Lung (tissue), 12 donors: ENCODE measurements around the gene MED13. TPM values are rescaled to one million over a fixed set of nuclear protein-coding genes. Genes with fewer than 3 reads are reported as not detected.
"Not testable (repeated sequence)": the region's sequence is repeated elsewhere in the genome, so short reads cannot be mapped to it uniquely, and the experiment has no call there.

Source experiments
- ATAC-seq: fragments of 200-7000 bp; cut with Tn5 transposase; one replicate; pipeline ENCODE4 v1.9.1; 2020; ENCODE audit warnings: moderate number of reproducible peaks; ENCODE audit not compliant: insufficient read depth, low FRiP score
- DNase-seq, 3 donors: peaks; one replicate each; pipeline ENCODE4 v3.0.0-alpha.2; 2013 to 2017
- H3K27ac ChIP-seq, 2 donors: one replicate each; pipeline ENCODE4 v1.5.1; 2013; ENCODE audit warnings: mild to moderate bottlenecking in 2 of 2, moderate library complexity in 2 of 2, control low read depth in 1 of 2, inconsistent platforms in 1 of 2, low read depth in 1 of 2, low read length in 1 of 2
- H3K27me3 ChIP-seq, 3 donors: one replicate each; pipeline ENCODE4 v1.5.1; 2013; ENCODE audit warnings: low read length in 2 of 3; ENCODE audit not compliant: control insufficient read depth in 3 of 3, insufficient read depth in 3 of 3
- H3K36me3 ChIP-seq, 4 donors: one replicate each; pipeline ENCODE4 v1.5.1; 2013; ENCODE audit warnings: low read length in 4 of 4, mild to moderate bottlenecking in 1 of 4, moderate library complexity in 1 of 4; ENCODE audit not compliant: control insufficient read depth in 4 of 4, insufficient read depth in 4 of 4
- H3K4me1 ChIP-seq, 5 donors: one replicate each; pipeline ENCODE4 v1.5.1; 2013; ENCODE audit warnings: low read length in 5 of 5, mild to moderate bottlenecking in 2 of 5, moderate library complexity in 1 of 5; ENCODE audit not compliant: control insufficient read depth in 5 of 5, insufficient read depth in 5 of 5
- H3K4me3 ChIP-seq: one replicate; pipeline ENCODE4 v1.5.1; 2013; ENCODE audit warnings: mild to moderate bottlenecking, control low read depth, moderate library complexity
- H3K9ac ChIP-seq, 2 donors: one replicate each; pipeline ENCODE4 v1.5.1; 2013; ENCODE audit warnings: low read length in 2 of 2, control low read depth in 1 of 2; ENCODE audit not compliant: insufficient read depth in 1 of 2
- H3K9me3 ChIP-seq, 4 donors: one replicate each; pipeline ENCODE4 v1.5.1; 2013; ENCODE audit warnings: low read length in 3 of 4, mild to moderate bottlenecking in 1 of 4, moderate library complexity in 1 of 4; ENCODE audit not compliant: control insufficient read depth in 4 of 4, insufficient read depth in 3 of 4
- WGBS, 2 donors: extraction: QIAGEN DNeasy Blood & Tissue Kit; methylation state at CpG; one replicate each; pipeline ENCODE4 v1.1.7; 2013; 5-methylcytosine and 5-hydroxymethylcytosine counted together
- polyA plus RNA-seq, 2 donors: library from polyadenylated mRNA; stranded (reverse); fragments of 200-250 nt; gene quantifications; one replicate each; pipeline ENCODE4 v1.2.1, GENCODE V29; 2013
- total RNA-seq, 2 donors: library from RNA; depleted of rRNA in 1 of 2; stranded (reverse); fragments of >200 nt in 1 of 2; gene quantifications; one replicate each; pipeline ENCODE4 v1.2.1, GENCODE V29; 2014 to 2021
- TF ChIP-seq, protein P1 (sequence below): IDR thresholded peaks from 2 replicates; pipeline ENCODE4 v1.5.1; 2012; ENCODE audit warnings: mild to moderate bottlenecking; ENCODE audit errors: control extremely low read depth, extremely low read depth
- donor health status: control.
- donor health status: control.
- donor health status: Bipolar disorder and iron deficiency.
- donor health status: healthy.
- donor health status: DM: yes; HTN: yes; CAD: no.

The MED13 gene
- total and polyA plus RNA-seq, 4 donors: 7.2 to 104 (median 38.1) TPM

GRCh38 chr17:61895391-61895790 lies 169.7 kb downstream of the MED13 start:
- Histone ChIP-seq H3K4me1 (no peaks in the 10 kb centered on the region), H3K4me3 (no peak overlapping the region), H3K27ac (no peak overlapping the region), H3K9me3 (no peaks in the 10 kb centered on the region), H3K9ac (no peak overlapping the region), H3K36me3 (peaks cover 6 to 14% (median 10%) of the 10 kb centered on the region in 4 donors), H3K27me3 (no peaks in the 10 kb centered on the region)
- TF ChIP-seq, protein P1, sequence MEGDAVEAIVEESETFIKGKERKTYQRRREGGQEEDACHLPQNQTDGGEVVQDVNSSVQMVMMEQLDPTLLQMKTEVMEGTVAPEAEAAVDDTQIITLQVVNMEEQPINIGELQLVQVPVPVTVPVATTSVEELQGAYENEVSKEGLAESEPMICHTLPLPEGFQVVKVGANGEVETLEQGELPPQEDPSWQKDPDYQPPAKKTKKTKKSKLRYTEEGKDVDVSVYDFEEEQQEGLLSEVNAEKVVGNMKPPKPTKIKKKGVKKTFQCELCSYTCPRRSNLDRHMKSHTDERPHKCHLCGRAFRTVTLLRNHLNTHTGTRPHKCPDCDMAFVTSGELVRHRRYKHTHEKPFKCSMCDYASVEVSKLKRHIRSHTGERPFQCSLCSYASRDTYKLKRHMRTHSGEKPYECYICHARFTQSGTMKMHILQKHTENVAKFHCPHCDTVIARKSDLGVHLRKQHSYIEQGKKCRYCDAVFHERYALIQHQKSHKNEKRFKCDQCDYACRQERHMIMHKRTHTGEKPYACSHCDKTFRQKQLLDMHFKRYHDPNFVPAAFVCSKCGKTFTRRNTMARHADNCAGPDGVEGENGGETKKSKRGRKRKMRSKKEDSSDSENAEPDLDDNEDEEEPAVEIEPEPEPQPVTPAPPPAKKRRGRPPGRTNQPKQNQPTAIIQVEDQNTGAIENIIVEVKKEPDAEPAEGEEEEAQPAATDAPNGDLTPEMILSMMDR: no peak
- ATAC-seq (no peak), DNase-seq (no peak)
- WGBS, 2 donors: 58 to 63% methylated on average over 2 of the region's 2 CpGs

DNA sequence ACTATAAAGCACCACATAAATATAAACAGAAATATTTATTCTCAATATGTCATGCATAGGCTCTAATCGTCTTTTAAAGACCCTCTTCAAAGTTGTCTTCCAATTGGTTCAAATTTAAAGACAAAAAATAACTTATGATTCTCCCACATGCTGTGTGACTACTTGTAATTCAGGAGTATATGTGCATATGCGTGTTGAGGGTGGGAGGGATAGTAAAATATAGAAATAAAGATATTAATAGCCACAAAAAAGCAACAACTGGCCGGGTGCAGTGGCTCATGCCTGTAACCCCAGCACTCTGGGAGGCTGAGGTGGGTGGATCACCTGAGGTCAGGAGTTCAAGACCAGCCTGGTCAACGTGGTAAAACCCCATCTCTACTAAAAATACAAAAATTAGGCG lies 170.8 kb downstream of the MED13 start:
- H3K27me3 ChIP-seq, H3K9me3 ChIP-seq, H3K27ac ChIP-seq, H3K9ac ChIP-seq, ATAC-seq, H3K4me3 ChIP-seq, DNase-seq, H3K4me1 ChIP-seq: not testable (repeated sequence)
- 88 to 94% methylated on average over 5 of the region's 5 CpGs for WGBS, 2 donors
- H3K36me3 ChIP-seq: peaks cover 4 to 10% (median 7%) of the 10 kb centered on the region in 4 donors

Other genes with a start within 250 kb of the MED13 start
- 1 to 10 TPM in 1 of 2 donors, under 1 TPM in 1; 0.98 to 4.3 TPM for gene BRIP1, start 201.8 kb downstream of the MED13 start, total RNA-seq
- gene BRIP1, start 201.8 kb downstream of the MED13 start, polyA plus RNA-seq: under 1 TPM; 0.21 to 0.65 TPM
- 10 to 100 TPM; 13.5 to 18.5 TPM for gene INTS2, start 137.3 kb downstream of the MED13 start, total RNA-seq
- 1 to 10 TPM; 2.4 to 3.4 TPM for gene INTS2, start 137.3 kb downstream of the MED13 start, polyA plus RNA-seq